HG03558 (cell line): ENCODE measurements around the gene UBE2D2.

Experiments used
- ATAC-seq: cut with Tn5 transposase; IDR thresholded peaks from one replicate; pipeline ENCODE4 v1.9.1; 2021; ENCODE audit warnings: moderate number of reproducible peaks; ENCODE audit not compliant: unreplicated experiment; ENCODE audit errors: extremely low read depth

Gene UBE2D2

DNA sequence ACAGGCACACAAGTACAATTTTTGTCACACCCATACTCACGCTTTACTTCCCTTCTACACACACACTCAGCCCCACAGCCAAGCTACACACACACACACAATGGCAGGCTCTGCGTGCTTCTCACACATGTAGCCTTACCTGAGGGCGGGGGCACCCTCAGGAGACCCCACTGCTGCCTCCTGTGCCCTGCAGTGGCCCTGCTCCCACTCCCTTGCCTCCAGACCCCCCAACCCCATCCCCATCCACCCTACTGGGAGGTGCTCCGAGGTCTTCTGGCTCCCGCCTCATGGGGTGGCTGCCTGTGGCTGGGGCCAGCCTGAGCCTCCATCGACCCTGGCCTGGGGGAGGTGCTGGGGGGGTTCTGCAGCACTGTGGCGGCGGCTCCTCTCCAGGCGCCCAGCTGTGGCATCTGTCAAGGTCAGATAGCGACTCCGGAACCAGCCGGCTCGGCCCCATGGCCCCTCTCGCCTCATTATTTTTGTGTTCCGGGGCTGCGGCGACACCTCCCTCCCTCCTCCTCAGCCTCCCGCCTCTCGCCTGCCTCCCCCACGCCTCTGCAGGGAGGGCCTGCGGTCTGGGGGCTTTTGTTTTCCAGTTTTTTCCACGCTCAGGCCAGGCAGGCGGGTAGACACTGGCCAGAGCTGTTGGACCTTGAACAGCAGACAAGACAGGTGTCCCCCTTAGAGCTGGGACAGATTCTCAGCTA, 108.7 kb downstream of the UBE2D2 start:
- no peak for ATAC-seq

- peak; percentile 39 for ATAC-seq
Observed at GRCh38 chr5:139670369-139671095, 109.4 kb downstream of the UBE2D2 start.

- ATAC-seq = no peak
Observed at GRCh38 chr5:139671096-139671841, 110.1 kb downstream of the UBE2D2 start.

GRCh38 chr5:139675213-139675612, 114.1 kb downstream of the UBE2D2 start:
- ATAC-seq = no peak

DNA sequence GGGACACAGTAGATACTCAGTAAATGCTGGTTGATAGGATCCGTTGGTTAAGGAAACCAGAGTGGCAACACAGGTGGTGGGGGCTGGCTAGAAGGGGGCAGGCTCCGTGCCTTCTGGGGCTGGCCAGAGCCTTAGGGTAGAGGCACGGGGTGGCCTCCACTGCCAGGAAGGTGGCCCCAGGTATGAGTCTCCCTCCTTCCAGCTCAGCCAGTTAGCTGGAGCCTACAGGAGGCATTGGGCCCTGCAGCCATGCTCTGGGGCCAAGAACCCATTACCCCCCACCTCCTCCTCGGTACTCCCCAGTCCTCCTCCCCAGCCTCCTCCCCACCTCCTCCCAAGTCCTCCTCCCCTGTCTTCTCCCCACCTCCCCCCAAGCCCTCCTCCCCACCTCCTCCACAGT, 114.7 kb downstream of the UBE2D2 start:
- ATAC-seq = no peak

- no peak for ATAC-seq
Observed at GRCh38 chr5:139676406-139676805, 115.3 kb downstream of the UBE2D2 start.

DNA sequence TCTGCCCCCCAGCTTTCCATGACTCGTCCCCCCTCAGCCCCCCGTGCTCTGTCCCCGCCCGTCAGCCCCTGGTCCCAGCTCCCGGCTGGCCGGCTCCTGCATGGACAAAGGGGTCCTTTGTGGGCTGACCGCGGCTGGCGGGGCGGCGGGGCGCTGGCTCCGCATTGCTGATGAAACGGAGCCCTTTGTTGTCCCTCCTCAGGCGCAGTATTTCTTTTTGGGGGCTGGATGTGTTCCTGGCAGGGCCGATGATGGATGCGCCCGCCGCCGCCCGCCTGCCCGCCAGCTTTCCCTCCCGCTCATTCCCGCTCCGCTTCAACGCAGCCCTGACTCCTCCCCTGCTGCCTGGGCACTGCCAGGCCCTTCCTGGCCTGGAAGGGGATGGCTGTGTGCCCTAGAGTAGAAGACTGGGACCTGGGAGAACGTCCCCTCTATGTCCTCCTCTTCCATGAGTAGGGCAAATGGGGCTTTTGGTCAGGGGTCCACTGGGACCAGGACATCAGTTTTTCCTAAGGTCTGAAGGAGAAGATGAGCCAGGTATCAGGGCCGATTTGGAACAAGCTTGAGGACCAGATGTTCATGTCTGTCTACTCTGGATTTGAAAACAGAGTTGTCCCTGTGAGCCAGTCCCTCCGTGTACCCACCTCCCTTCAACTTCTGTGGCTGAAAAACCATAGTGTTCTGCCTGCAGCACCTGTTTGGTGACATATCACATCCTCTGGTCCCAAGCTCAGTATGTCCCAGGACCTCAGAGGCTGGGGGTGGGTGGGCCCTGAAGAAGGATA, 116.0 kb downstream of the UBE2D2 start:
- ATAC-seq = no peak
